HG03520 (cell line): ENCODE data around the gene CLK4.

Experiments used
- ATAC-seq: cut with Tn5 transposase; IDR thresholded peaks from one replicate; pipeline ENCODE4 v1.9.1; 2021; ENCODE audit warnings: mild to moderate bottlenecking, moderate library complexity; ENCODE audit not compliant: unreplicated experiment

The CLK4 gene

DNA sequence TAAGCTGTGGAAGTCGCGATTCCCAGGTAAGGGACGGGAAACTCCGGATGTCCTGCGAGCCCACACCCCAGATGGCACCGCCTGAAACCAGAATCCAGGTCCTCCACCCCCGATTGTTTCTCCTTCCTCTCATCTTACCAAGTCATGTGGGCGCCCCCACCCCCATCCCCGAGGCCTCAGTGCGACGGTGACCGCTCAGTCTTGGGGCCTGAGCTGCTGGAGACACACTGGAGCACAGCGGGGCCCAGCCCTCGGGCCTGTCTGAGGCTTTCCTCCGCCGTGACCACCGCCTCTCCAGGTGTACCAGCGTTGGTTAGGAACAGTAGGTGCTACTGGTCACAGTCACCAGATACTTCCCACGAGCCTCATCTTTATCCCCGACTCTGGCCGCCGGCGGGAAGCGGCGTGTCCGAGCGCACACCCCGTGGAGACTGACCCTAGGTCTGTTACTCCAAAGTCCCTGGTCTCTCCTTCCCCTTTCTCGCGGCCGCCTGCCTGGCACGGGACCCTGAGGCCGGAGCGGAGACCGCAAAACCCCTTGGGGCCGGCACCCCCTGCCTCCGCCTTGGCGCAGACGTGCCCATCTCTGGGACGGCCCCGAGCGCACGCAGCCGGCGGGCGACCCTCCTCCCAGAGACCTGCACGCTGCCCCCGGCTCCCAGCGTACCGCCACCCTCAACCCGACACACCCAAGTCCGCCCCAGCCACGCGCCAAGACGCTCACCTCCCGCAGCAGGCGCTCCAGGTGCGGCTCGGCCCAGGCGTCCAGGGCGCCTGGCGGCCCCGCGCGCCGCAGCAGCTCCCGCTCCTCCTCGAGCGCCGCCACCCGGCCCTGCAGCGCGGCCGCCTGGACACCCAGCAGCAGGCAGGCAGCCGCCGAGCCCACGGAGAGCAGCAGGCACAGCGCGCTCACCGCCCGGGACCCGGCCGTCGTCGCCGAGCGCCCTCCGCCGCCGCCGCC lies 37.4 kb downstream of the CLK4 start:
- no peak for ATAC-seq

- ATAC-seq = no peak
Observed at GRCh38 chr5:178588769-178589168, 38.1 kb downstream of the CLK4 start.

DNA sequence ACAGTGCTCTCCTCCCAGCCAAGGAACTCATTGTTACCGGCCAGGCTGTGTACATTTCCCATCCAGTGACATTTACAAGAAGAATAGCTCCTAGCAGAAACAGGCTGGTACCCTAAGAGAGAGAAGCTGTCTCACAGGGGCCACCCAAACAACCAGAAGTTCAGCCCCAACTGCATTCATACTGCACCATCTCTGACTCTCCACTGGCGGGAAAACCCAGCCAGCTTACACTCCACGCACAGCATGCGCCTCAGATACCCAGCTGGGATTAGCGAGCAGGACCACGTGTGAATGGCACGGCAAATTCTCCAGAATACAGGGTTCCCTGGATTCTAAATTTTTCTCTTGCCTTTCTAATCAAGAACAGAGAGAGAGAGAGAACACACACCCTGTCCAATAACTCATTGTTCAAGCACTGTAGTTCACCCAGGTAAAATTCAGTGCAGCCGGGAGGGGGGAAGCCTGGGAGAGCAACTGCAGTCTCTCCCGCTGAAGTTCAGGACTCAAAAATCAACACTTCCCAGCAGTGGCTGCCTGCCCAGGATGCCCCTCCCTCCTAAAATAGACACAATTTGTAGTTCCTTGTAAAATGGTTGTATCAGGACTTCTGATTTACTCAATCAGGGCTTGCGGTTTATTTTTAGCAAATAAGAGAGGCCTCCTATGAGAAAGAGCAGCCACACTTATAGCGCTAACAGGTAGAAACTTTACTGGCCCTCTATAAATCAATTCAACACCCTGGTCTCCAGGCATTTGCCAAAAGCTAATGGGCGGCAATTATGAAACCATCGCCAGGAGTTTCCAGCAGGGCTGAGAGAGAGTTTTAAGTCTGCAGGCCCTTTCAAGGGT lies 38.9 kb downstream of the CLK4 start:
- no peak for ATAC-seq

DNA sequence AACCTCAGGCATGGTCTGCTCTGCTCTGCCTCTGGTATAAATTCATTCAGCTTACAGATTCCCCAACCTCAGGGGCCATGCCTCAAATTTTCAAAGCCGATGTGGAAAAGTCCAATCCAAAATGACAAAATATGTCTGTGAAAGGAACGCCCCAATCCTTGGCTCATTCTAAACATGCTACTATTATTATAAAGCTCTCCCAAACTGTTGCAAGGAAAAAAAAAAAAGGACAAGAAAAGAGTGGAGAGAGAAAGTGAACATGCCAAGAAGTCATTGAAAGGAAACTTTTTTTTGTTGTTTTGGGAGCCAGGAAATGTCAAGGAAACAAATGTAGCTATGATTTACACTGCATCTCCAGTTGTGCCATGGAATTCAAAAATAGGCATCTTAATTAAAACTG lies 40.5 kb downstream of the CLK4 start:
- no peak for ATAC-seq

DNA sequence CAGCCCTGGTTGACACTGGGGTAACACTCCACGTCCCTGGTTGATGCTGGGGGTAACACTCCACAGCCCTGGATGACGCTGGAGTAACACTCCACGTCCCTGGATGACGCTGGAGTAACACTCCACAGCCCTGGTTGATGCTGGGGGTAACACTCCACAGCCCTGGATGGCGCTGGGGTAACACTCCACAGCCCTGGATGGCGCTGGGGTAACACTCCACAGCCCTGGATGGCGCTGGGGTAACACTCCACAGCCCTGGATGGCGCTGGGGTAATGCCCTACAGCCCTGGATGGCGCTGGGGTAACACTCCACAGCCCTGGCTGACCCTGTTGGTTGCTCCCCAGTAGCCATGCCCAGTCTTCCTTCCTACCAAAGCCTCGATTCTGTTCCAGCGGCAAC lies 41.4 kb downstream of the CLK4 start:
- peak; percentile 67 for ATAC-seq

GRCh38 chr5:178583279-178583678 lies 43.6 kb downstream of the CLK4 start:
- no peak for ATAC-seq

DNA sequence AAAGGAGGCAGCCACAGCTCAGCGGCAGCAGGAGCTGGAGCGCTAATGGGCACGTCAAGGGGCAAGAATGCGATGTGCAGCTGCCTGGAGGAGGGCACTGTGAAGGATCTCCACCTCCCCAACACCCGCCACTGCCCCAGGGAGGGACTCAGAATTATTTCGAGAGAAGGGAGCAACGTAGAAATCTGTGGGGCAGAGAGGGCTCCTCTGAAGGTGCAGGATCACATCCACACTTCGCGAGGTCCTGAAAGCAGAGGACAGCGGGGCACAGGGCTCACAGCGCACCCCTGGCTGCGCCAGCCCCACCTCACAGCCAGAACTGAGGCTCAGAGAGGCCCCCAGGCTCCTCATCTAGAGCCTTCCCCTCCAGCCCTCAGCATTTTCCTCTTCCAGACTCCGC lies 44.6 kb downstream of the CLK4 start:
- no peak for ATAC-seq

DNA sequence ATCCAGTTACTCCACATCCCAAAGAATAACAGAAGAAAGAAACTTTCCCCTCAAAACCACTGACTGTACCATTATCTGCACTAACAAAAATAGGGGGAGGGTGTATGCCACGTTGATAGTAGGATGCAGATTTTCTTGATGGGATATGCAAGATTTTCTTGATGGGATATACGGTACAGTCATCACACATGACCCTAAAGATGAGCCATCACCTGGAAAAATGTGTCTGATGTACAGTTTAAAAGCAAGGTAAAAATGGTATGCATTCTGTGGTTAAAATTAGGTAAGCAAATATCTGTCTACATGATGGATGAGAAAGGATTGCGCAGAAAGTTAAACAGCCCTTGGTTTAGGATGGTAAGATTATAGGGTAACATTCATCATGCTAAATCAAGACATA lies 45.2 kb downstream of the CLK4 start:
- ATAC-seq = no peak

DNA sequence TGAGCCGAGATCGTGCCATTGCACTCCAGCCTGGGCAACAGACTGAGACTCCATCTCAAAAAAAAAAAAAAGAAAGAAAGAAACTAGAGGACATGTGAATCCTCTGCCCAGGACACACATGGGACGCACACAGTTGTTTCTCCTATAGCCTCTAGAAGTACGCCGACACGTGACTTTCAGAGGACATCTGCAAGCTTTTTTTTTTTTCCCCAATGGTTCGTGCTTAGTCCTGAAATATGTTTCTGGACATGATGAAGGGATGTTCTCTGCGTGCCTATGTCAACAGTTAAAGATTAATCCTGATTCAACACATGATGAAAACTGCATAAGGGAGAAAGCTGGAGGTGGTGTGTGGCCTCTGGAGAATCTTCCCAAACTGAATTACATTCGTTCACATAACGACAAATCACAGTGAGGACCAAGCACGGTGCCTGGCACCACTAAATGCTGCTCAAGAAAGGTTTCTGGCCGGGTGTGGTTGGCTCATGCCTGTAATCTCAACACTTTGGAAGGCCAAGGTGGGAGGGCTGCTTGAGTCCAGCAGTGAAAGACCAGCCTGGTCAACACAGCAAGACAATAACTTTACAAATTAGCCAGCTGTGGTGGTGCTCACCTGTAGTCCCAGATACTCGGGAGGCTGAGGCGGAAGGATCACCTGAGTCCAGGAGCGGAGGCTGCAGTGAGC lies 46.4 kb downstream of the CLK4 start:
- no peak for ATAC-seq

DNA sequence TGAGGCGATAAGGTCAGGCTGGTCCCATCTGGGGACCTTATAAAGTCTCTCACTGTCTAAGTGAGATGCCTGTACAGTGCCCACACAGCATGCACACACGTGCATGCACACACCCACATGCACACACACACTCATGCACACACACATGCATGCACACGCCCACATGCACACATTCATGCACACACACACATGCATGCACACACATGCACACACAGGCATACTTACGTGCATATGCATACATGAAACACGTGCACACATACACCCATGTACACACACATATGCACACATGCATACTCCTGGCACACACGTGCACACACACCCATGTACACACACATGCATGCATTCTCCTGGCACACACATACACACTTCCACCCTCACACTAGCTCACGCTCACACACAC lies 48.9 kb downstream of the CLK4 start:
- ATAC-seq = no peak

DNA sequence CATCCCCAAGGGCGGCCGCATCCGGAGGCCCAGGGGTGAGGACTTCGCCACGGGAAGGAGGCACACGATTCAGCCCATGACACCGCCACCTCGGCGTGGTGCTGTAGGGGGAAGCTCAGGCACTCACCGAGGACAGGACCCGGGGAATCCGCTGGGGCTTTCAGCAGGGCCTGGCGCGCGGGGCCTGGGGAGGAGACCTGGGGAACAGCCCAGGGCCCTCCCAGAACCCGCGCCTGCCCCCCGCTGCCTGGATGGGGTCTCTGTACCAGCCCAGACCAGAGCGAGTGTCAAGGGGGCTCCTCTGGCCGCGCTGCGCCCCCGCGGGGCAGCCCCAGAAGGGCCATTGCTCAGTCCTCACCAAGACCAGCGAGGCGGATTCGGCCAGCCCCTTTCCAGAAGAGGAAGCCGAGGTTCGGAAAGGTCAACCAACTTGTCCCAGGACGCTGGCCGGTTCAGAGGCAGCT lies 49.4 kb downstream of the CLK4 start:
- ATAC-seq = no peak

- no peak for ATAC-seq
Observed at GRCh38 chr5:178576591-178577351, 50.1 kb downstream of the CLK4 start.

- no peak for ATAC-seq
Observed at GRCh38 chr5:178573216-178573615, 53.6 kb downstream of the CLK4 start.

- ATAC-seq = no peak
Observed at GRCh38 chr5:178572617-178573016, 54.2 kb downstream of the CLK4 start.

GRCh38 chr5:178569485-178569884 lies 57.4 kb downstream of the CLK4 start:
- ATAC-seq = no peak

- ATAC-seq = no peak
Observed at GRCh38 chr5:178564811-178565550, 61.9 kb downstream of the CLK4 start.

- no peak for ATAC-seq
Observed at GRCh38 chr5:178564397-178564796, 62.5 kb downstream of the CLK4 start.

- ATAC-seq = no peak
Observed at GRCh38 chr5:178563621-178564020, 63.2 kb downstream of the CLK4 start.

DNA sequence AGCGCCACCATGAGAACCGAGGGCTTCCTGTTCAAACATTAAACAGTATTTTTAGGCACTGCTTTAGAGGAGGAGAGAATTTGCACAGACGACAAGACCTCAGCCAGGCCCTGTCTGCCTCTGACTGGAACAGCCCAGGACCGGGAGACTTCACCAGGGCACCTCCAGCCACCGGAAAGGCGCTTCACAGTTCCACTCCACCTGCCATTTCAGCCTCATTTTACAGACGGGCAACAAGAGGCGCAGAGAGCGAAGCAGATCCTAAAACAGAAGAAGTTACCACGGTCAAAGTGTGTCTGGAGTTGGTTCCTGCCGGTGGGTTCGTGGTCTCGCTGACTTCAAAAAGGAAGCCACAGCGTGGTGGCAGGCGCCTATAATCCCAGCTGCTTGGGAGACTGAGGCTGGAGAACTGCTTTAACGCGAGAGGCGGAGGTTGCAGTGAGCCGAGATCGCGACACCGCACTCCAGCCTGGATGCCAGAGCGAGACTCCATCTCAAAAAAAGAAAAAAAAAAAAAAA lies 65.0 kb downstream of the CLK4 start:
- no peak for ATAC-seq

- ATAC-seq = no peak
Observed at GRCh38 chr5:178560911-178561310, 65.9 kb downstream of the CLK4 start.
